BJ (cell line): ENCODE results near the gene KLC3. TPM values are rescaled to one million over a fixed set of nuclear protein-coding genes. Genes with fewer than 3 reads are reported as not detected.

Source experiments
- CTCF ChIA-PET: fragments of 350-600 bp; formaldehyde crosslinking; extraction: SDS; loops from one replicate; lab custom pipeline; 2021; ENCODE audit warnings: antibody characterized with exemption, inconsistent platforms; lab: Yijun Ruan, JAX
- POLR2A ChIA-PET: fragments of 300-600 bp; sonication (Branson Sonifier 250); formaldehyde crosslinking; extraction: SDS; loops from one replicate; lab custom pipeline; 2021; ENCODE audit warnings: antibody characterized with exemption; lab: Charles Lee
- DNase-seq: peaks from one replicate; pipeline ENCODE4 v3.0.0-alpha.2; 2011; ENCODE audit warnings: low read depth
- H3K27me3 ChIP-seq: 2 replicates; pipeline ENCODE4 v1.6.0; 2011; ENCODE audit warnings: low read length; ENCODE audit not compliant: control insufficient read depth, insufficient read depth
- H3K36me3 ChIP-seq: 2 replicates; pipeline ENCODE4 v1.5.1; 2011; ENCODE audit warnings: low read length; ENCODE audit not compliant: control insufficient read depth, insufficient read depth
- H3K4me3 ChIP-seq: 2 replicates; pipeline ENCODE4 v1.5.1; 2011; ENCODE audit warnings: low read depth, mild to moderate bottlenecking, control low read depth, low read length
- CTCF ChIP-seq: IDR thresholded peaks from 2 replicates; pipeline ENCODE4 v1.5.1; 2011; ENCODE audit warnings: low read depth, mild to moderate bottlenecking, control low read depth, inconsistent platforms, low read length, moderate library complexity; ENCODE audit not compliant: insufficient read depth
- polyA plus RNA-seq: library from polyadenylated mRNA; depleted of rRNA; stranded (reverse); fragments of >200 nt; gene quantifications from 2 replicates; pipeline ENCODE4 v1.2.3, GENCODE V29; 2011

KLC3 gene
- polyA plus RNA-seq, 1 experiment: 0.09 TPM

- no peaks in the 10 kb centered on the region for H3K27me3 ChIP-seq
- POLR2A ChIA-PET: no interaction called here
- H3K36me3 ChIP-seq: peaks cover 22% of the 10 kb centered on the region
- no peak overlapping the region for H3K4me3 ChIP-seq
- CTCF ChIA-PET: no interaction called here
- TF ChIP-seq CTCF: no peak
- no peak for DNase-seq
Measured at GRCh38 chr19:45362291-45362690, 21.7 kb downstream of the KLC3 start.

- TF ChIP-seq CTCF: no peak
- Histone ChIP-seq H3K4me3 (no peak overlapping the region), H3K27me3 (no peaks in the 10 kb centered on the region), H3K36me3 (peaks cover 19% of the 10 kb centered on the region)
- ChIA-PET CTCF (no interaction called here), POLR2A (no interaction called here)
- no peak for DNase-seq
Measured at GRCh38 chr19:45363861-45364459, 23.4 kb downstream of the KLC3 start.

GRCh38 chr19:45364696-45365095 is 24.1 kb downstream of the KLC3 start:
- TF ChIP-seq CTCF: no peak
- ChIA-PET POLR2A (no interaction called here), CTCF (no interaction called here)
- peaks cover 17% of the 10 kb centered on the region for H3K36me3 ChIP-seq
- H3K4me3 ChIP-seq: no peak overlapping the region
- DNase-seq: no peak
- no peaks in the 10 kb centered on the region for H3K27me3 ChIP-seq

- POLR2A ChIA-PET: no interaction called here
- CTCF ChIA-PET: interaction anchor here (1.1 to 1.3 kb wide), 3 partner anchors 11 to 111 kb away, joined by 3 to 4 read pairs (median 3); no protein-coding TSS in a partner anchor
Measured at GRCh38 chr19:45368127-45368526, 27.6 kb downstream of the KLC3 start.

More at GRCh38 chr19:45368127-45368526, 27.6 kb downstream of the KLC3 start:
- H3K27me3 ChIP-seq: no peaks in the 10 kb centered on the region
- TF ChIP-seq CTCF: no peak
- peaks cover 5% of the 10 kb centered on the region for H3K36me3 ChIP-seq
- no peak overlapping the region for H3K4me3 ChIP-seq
- DNase-seq: no peak
